Body of pancreas (tissue), 4 donors: ENCODE data around the gene VSTM4. TPM values are rescaled to one million over a fixed set of nuclear protein-coding genes. Genes with fewer than 3 reads are reported as not detected.

Experiments used
- ATAC-seq: fragments of 150-250 bp; one replicate; pipeline ENCODE4 v1.9.1; 2016
- DNase-seq, 4 donors: peaks; one replicate each; pipeline ENCODE4 v3.0.0-alpha.2; 2019
- H3K27ac ChIP-seq, 4 donors: fragments of 200-600 bp; sonication (generic); 1 replicate in 3 of 4; 2 replicates in 1 of 4; pipeline versions ENCODE4 v1.5.1 to v1.6.1; 2016 to 2019; ENCODE audit warnings: mild to moderate bottlenecking in 1 of 4, mixed read lengths in 1 of 4, moderate library complexity in 1 of 4
- H3K27me3 ChIP-seq, 2 donors: fragments of 200-600 bp; sonication (generic); one replicate each; pipeline ENCODE4 v1.6.0; 2016; ENCODE audit warnings: mild to moderate bottlenecking in 1 of 2
- H3K36me3 ChIP-seq, 2 donors: fragments of 200-600 bp; sonication (generic); replicated peaks in 1 of 2; 2 replicates each; pipeline ENCODE4 v1.5.1; 2016; ENCODE audit warnings: low read depth in 2 of 2; ENCODE audit not compliant: insufficient read depth in 1 of 2
- H3K4me1 ChIP-seq: fragments of 200-600 bp; sonication (generic); one replicate; pipeline ENCODE4 v1.6.0; 2016
- H3K4me3 ChIP-seq, 2 donors: fragments of 200-600 bp; sonication (generic); 1 replicate in 1 of 2; 2 replicates in 1 of 2; pipeline ENCODE4 v1.5.1; 2016 to 2019
- H3K9me3 ChIP-seq, 3 donors: fragments of 200-600 bp; sonication (generic); 1 replicate in 2 of 3; 2 replicates in 1 of 3; pipeline ENCODE4 v1.5.1; 2016
- POLR2A ChIP-seq, 3 donors: fragments of 450-650 bp; IDR thresholded peaks; one replicate each; pipeline ENCODE4 v1.6.1; 2016; ENCODE audit warnings: antibody characterized with exemption in 3 of 3, mild to moderate bottlenecking in 2 of 3
- WGBS, 2 donors: methylation state at CpG; one replicate each; pipeline ENCODE4 v1.1.5; 2017; 5-methylcytosine and 5-hydroxymethylcytosine counted together
- intact Hi-C: fragments of 100-400 bp; cut with DNase I; formaldehyde crosslinking; loops from one replicate; pipeline ENCODE4 v1.15.1; 2023
- total RNA-seq, 2 donors: library from RNA; depleted of rRNA; stranded (reverse); fragments of >200 nt; gene quantifications; one replicate each; pipeline ENCODE4 v1.1.0, GENCODE V29; 2016
- TF ChIP-seq, protein P1 (sequence below), 7 experiments: fragments of 450-650 bp in 4 of 7; fragments of 200-600 bp in 3 of 7; sonication (generic) in 3 of 7; IDR thresholded peaks; one replicate each; pipeline ENCODE4 v1.5.1; 2016 to 2019; ENCODE audit warnings: antibody characterized with exemption in 7 of 7

VSTM4 gene
- total RNA-seq, 2 donors from 2014 or later = 3.4 to 5.6 TPM

DNA sequence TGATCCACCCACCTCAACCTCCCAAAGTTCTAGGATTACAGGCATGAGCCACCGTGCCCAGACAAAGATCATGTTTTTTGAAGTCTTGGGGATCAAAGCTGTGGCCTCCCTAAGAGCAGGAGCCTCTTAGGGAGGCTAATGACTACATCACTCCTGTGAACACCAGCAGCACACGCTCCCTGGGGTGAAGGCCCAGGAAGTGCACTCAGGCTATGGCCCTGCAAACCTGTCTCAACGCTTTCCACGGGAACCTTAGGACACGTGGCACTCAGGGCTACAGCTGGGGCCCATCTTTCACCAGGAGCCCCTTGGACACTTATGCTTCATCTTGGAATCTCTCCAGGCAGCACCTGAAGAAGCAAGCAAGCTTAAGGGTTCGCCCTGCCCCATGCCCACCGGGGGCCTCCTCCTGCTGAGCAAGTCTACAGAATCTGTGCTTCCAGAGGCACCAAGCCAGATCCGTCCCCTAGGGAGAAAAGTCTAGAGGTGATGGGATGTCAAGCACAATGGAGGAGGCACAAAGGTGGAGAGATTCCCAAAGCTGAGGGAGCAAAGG is 18.4 kb downstream of the VSTM4 start:
- Histone ChIP-seq H3K27ac (no peak overlapping the region), H3K9me3 (no peaks in the 10 kb centered on the region), H3K36me3 (no peaks in the 10 kb centered on the region), H3K27me3 (peaks cover 0 to 4% of the 10 kb centered on the region in 2 donors), H3K4me3 (no peak overlapping the region), H3K4me1 (no peaks in the 10 kb centered on the region)
- 72 to 74% methylated on average over 6 to 8 of the region's 8 CpGs for WGBS, 2 donors
- ATAC-seq (no peak), DNase-seq (no peak)
- TF ChIP-seq POLR2A (IDR thresholded peaks at IDR 0.05) = no peak
- TF ChIP-seq, protein P1, sequence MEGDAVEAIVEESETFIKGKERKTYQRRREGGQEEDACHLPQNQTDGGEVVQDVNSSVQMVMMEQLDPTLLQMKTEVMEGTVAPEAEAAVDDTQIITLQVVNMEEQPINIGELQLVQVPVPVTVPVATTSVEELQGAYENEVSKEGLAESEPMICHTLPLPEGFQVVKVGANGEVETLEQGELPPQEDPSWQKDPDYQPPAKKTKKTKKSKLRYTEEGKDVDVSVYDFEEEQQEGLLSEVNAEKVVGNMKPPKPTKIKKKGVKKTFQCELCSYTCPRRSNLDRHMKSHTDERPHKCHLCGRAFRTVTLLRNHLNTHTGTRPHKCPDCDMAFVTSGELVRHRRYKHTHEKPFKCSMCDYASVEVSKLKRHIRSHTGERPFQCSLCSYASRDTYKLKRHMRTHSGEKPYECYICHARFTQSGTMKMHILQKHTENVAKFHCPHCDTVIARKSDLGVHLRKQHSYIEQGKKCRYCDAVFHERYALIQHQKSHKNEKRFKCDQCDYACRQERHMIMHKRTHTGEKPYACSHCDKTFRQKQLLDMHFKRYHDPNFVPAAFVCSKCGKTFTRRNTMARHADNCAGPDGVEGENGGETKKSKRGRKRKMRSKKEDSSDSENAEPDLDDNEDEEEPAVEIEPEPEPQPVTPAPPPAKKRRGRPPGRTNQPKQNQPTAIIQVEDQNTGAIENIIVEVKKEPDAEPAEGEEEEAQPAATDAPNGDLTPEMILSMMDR (IDR thresholded peaks at IDR 0.05) = no peak
- intact Hi-C loops = no loop called here

DNA sequence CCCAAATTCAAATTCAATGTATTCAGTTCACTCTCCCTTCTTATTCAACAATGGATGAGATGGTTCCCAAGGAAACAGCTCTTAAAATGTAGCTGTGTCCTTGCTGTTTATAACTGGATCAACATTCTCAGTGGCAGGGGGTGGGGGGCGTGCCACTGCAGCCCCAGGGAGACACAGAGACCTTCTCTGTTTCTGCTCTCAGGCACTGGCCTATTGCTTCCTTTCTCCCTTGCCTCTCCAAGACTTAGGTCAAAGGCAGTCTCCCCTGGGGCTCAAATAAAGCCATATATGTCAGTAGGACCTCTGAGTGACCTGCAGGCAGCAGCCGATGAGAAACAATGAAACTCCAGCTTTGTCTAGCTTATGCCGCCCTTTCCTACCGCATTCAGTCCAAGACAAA is 20.7 kb downstream of the VSTM4 start:
- H3K4me1 ChIP-seq = no peaks in the 10 kb centered on the region
- no peak overlapping the region for H3K4me3 ChIP-seq
- TF ChIP-seq, protein P1 (IDR thresholded peaks at IDR 0.05) = no peak
- no peak for TF ChIP-seq POLR2A (IDR thresholded peaks at IDR 0.05)
- intact Hi-C loops = no loop called here
- no peak overlapping the region for H3K27ac ChIP-seq
- no peaks in the 10 kb centered on the region for H3K27me3 ChIP-seq
- DNase-seq (no peak), ATAC-seq (no peak)
- no peaks in the 10 kb centered on the region for H3K36me3 ChIP-seq
- 62 to 75% methylated on average over 4 of the region's 4 CpGs for WGBS, 2 donors
- no peaks in the 10 kb centered on the region for H3K9me3 ChIP-seq

DNA sequence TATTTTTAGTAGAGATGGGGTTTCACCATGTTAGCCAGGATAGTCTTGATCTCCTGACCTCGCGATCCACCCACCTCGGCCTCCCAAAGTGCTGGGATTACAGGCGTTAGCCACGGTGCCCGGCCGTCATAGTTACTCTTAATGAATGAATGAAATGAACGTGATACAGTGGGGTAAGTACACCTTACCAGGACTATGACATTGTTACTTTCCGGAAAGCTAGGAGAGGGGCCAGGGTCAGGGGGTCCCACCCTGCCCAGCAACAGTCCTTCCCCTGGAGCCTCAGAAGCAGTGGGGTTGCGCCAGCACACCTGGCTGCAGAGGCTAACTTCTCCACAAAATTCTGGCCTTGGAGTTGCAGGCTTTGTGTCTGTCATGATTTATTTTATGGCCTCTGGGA is 21.4 kb downstream of the VSTM4 start:
- TF ChIP-seq POLR2A (IDR thresholded peaks at IDR 0.05) = no peak
- no peak overlapping the region for H3K27ac ChIP-seq
- ATAC-seq (no peak), DNase-seq (no peak)
- H3K4me3 ChIP-seq = no peak overlapping the region
- 77 to 84% methylated on average over 10 of the region's 10 CpGs for WGBS, 2 donors
- H3K36me3 ChIP-seq = no peaks in the 10 kb centered on the region
- no peaks in the 10 kb centered on the region for H3K27me3 ChIP-seq
- intact Hi-C loops = no loop called here
- no peaks in the 10 kb centered on the region for H3K9me3 ChIP-seq
- H3K4me1 ChIP-seq = no peaks in the 10 kb centered on the region

DNA sequence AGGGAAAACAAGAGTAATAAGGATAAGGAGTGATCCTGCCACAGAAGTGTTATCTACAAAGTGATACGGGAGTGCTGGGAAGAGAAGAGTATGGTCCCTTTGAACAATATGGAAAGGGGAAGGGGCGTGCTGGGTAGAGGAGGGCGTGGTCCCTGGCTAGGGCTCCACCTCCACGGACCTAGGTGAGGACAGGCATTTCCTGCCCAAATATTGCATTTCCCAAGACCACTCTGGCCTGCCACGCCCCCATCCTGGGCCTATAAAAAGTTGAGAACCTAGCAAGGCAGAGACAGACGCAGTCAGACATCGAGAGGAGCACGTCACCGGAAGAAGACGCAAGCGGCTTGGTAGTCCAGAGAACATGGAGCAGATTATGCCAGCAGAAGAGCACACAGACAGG is 22.8 kb downstream of the VSTM4 start:
- Histone ChIP-seq H3K27me3 (no peaks in the 10 kb centered on the region), H3K4me1 (no peaks in the 10 kb centered on the region), H3K4me3 (no peak overlapping the region), H3K36me3 (no peaks in the 10 kb centered on the region), H3K27ac (no peak overlapping the region), H3K9me3 (no peaks in the 10 kb centered on the region)
- TF ChIP-seq POLR2A (IDR thresholded peaks at IDR 0.05) = no peak
- TF ChIP-seq, protein P1 (IDR thresholded peaks at IDR 0.05) = no peak
- WGBS, 2 donors = 77 to 84% methylated on average over 11 of the region's 11 CpGs
- intact Hi-C loops = no loop called here
- ATAC-seq (no peak), DNase-seq (no peak)

DNA sequence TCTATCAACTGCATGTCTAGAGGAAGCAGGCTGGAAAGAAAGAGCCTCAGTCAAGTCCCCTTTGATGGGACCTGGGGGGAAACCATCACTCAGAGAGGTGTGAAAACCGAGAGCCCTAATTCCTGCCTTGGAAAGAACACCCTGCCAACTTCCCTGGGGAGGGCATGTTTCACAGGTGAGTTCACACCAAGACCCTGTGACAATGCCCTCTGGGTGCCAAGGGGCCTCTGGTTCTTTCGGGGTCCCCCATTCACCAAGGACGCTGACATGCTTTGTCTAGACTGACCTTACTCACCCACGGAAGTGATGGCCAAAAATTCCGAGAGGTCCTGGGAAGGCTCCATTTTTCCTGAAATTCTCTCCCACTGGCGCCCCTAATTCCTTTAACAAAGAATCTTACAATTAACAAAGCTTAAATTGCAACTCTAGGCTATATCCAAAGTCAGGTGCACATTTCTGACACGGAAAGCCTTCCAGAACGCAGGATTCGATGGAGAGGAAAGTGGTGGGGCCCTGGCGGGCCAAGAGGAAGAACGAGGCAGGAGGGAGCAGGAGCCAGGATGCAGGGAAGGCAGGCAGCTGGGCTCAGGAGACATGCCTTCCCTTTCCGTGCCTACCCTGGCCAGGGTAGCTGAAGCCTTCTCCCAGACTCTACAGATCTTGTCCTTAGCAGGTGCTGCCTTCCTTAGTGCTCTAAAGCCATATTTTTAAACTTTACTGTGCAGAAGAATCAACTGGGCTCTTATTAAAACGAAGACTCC is 23.7 kb downstream of the VSTM4 start:
- no peak overlapping the region for H3K27ac ChIP-seq
- 76 to 77% methylated on average over 13 of the region's 13 CpGs for WGBS, 2 donors
- H3K36me3 ChIP-seq = no peaks in the 10 kb centered on the region
- H3K4me1 ChIP-seq = no peaks in the 10 kb centered on the region
- no peak for DNase-seq
- TF ChIP-seq, protein P1 (IDR thresholded peaks at IDR 0.05) = no peak
- no peak for TF ChIP-seq POLR2A (IDR thresholded peaks at IDR 0.05)
- no peaks in the 10 kb centered on the region for H3K27me3 ChIP-seq
- no peaks in the 10 kb centered on the region for H3K9me3 ChIP-seq
- no peak for ATAC-seq
- H3K4me3 ChIP-seq = no peak overlapping the region
- intact Hi-C loops = no loop called here
